ENCODE measurements around the gene CLCA4.

- TF ChIP-seq CTCF (IDR thresholded peaks at IDR 0.05; ENCODE audit: low read depth, low read length, missing input control) (no peak), RAD21 (IDR thresholded peaks at IDR 0.05) (no peak), YY1 (IDR thresholded peaks at IDR 0.05) (no peak), JUND (IDR thresholded peaks at IDR 0.05) (no peak), FOXA1 (IDR thresholded peaks at IDR 0.05) (no peak), GABPA (IDR thresholded peaks at IDR 0.05 in 1 of 2, conservative IDR thresholded peaks at IDR 0.05 in 1 of 2) (no peak), TAF1 (conservative IDR thresholded peaks at IDR 0.05) (no peak), REST (IDR thresholded peaks at IDR 0.05) (no peak), MAX (IDR thresholded peaks at IDR 0.05) (no peak), EGR1 (IDR thresholded peaks at IDR 0.05; ENCODE audit: low read depth in 2 of 2) (no peak), RXRA (IDR thresholded peaks at IDR 0.05) (no peak), SP1 (IDR thresholded peaks at IDR 0.05) (no peak), ZBTB33 (IDR thresholded peaks at IDR 0.05) (no peak), FOXA2 (IDR thresholded peaks at IDR 0.05) (no peak)
Measured at GRCh38 chr1:86563849-86564248, 17.0 kb downstream of the CLCA4 start.
